ENCODE data around the gene NR6A1. TPM values are rescaled to one million over a fixed set of nuclear protein-coding genes. Genes with fewer than 3 reads are reported as not detected.

Gene NR6A1
- total RNA-seq, 2 experiments from 2014 or later, result 0.82 to 1.1 TPM

DNA sequence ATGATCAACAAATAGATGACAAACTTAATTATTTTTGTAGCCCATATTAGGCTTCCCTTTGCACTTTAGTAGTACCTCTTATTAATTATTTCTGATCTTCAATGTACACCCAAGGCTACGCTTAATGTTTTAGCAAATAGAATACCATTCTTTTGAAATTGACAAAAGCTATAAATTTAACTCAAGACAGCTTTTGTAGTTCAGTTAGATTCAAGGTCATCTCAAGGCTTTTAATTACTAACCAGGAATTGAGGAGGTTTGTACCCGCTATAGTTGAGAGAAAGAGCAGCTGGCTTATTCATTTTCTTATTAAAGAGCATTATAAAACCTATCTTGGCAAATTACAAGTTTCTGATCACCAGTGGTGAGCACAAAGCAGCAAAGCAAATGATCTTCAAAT, 15.1 kb downstream of the NR6A1 start:
- CTCF ChIA-PET, result interaction anchor here (0.8 kb wide), 1 partner anchor 1332 kb away, joined by 3 read pairs; no protein-coding TSS in a partner anchor
- Mint-ChIP-seq H3K27me3 (peaks cover 43% of the 10 kb centered on the region), H3K4me3 (no peak overlapping the region), H3K36me3 (ENCODE audit: low read depth) (no peaks in the 10 kb centered on the region), H3K27ac (no peak overlapping the region), H3K4me1 (peaks cover 16% of the 10 kb centered on the region), H3K9me3 (ENCODE audit: low read depth) (no peaks in the 10 kb centered on the region)
- ATAC-seq, result no peak
- POLR2A ChIA-PET, result no interaction called here
- intact Hi-C loops (cut with DNase I, micrococcal nuclease), result no loop called here
- no peak for DNase-seq

DNA sequence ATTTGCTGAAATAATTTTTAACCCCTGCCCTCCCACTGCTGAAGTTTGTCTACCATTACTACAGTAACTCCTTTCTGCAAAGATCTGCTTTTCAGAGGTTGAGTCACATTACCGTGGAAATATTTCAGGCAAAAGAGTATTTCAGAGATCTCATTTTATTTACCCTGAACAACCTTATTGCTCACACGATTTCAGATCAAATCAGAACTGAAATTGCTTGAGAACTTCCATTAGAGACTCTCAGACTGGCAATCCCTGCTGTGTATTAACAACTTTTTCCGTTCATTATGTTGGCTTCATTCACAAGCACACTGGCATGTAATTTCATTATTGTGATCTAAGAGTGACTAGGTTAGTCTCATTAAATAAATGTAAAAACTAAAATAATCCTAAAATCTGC, 16.1 kb downstream of the NR6A1 start:
- no peak for DNase-seq
- ATAC-seq, result peak; percentile 90
- no peak overlapping the region for H3K4me3 Mint-ChIP-seq
- ChIA-PET POLR2A (no interaction called here), CTCF (interaction anchor here (0.7 kb wide), 1 partner anchor 10 kb away, joined by 3 read pairs; no protein-coding TSS in a partner anchor)
- H3K27ac Mint-ChIP-seq, result peak overlapping the region; percentile 4
- peaks cover 16% of the 10 kb centered on the region for H3K4me1 Mint-ChIP-seq
- no peaks in the 10 kb centered on the region for H3K36me3 Mint-ChIP-seq (ENCODE audit: low read depth)
- H3K27me3 Mint-ChIP-seq, result peaks cover 46% of the 10 kb centered on the region
- intact Hi-C loops (cut with DNase I, micrococcal nuclease), result loop anchor here in 1 of 2 experiments (2.0 kb wide), 1 partner anchor 42 kb away; no protein-coding TSS in a partner anchor
- no peaks in the 10 kb centered on the region for H3K9me3 Mint-ChIP-seq (ENCODE audit: low read depth)

GRCh38 chr9:124754289-124754688, 16.8 kb downstream of the NR6A1 start:
- ATAC-seq, result no peak
- Mint-ChIP-seq H3K36me3 (ENCODE audit: low read depth) (no peaks in the 10 kb centered on the region), H3K27ac (no peak overlapping the region), H3K27me3 (peaks cover 48% of the 10 kb centered on the region), H3K4me3 (no peak overlapping the region), H3K4me1 (peaks cover 16% of the 10 kb centered on the region), H3K9me3 (ENCODE audit: low read depth) (no peaks in the 10 kb centered on the region)
- intact Hi-C loops (cut with DNase I, micrococcal nuclease), result loop anchor here (2.0 to 5.0 kb wide), 2 partner anchors 41 to 137 kb away; no protein-coding TSS in a partner anchor
- no peak for DNase-seq
- ChIA-PET POLR2A (no interaction called here), CTCF (interaction anchor here (0.7 kb wide), 1 partner anchor 453 kb away, joined by 3 read pairs; no protein-coding TSS in a partner anchor)

GRCh38 chr9:124752967-124753366, 18.1 kb downstream of the NR6A1 start:
- H3K27ac Mint-ChIP-seq, result no peak overlapping the region
- DNase-seq (no peak), ATAC-seq (no peak)
- peaks cover 45% of the 10 kb centered on the region for H3K27me3 Mint-ChIP-seq
- ChIA-PET CTCF (interaction anchor here (0.6 to 2.1 kb wide), 7 partner anchors 10 to 548 kb away, joined by 3 to 6 read pairs (median 3); no protein-coding TSS in a partner anchor), POLR2A (no interaction called here)
- no peaks in the 10 kb centered on the region for H3K36me3 Mint-ChIP-seq (ENCODE audit: low read depth)
- peaks cover 13% of the 10 kb centered on the region for H3K4me1 Mint-ChIP-seq
- no peaks in the 10 kb centered on the region for H3K9me3 Mint-ChIP-seq (ENCODE audit: low read depth)
- intact Hi-C loops (cut with DNase I, micrococcal nuclease), result loop anchor here (5.0 kb wide), 1 partner anchor 136 kb away; no protein-coding TSS in a partner anchor
- no peak overlapping the region for H3K4me3 Mint-ChIP-seq

DNA sequence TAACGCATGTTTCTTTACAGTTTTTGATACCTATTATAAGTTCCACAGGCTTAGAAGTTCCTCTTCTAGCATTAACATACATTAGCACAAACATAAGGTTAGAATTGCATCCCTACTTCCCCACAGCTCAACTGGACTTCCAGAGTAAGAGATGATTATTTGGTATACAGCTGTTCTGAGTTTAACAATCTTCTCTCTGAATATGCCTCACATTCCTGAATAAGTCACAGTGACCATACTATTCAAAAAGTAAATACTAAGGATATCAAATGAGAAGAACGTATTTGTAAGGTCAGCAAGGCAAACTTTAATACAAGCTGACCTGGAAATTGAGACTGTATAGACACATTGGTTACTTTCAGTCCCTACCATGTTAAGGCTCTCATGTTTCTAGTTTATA, 21.3 kb downstream of the NR6A1 start:
- no peak for ATAC-seq
- Mint-ChIP-seq H3K4me3 (no peak overlapping the region), H3K27me3 (peaks cover 28% of the 10 kb centered on the region), H3K36me3 (ENCODE audit: low read depth) (no peaks in the 10 kb centered on the region), H3K9me3 (ENCODE audit: low read depth) (no peaks in the 10 kb centered on the region), H3K27ac (no peak overlapping the region), H3K4me1 (peaks cover 6% of the 10 kb centered on the region)
- ChIA-PET POLR2A (no interaction called here), CTCF (interaction anchor here (1.0 kb wide), 1 partner anchor 12 kb away, joined by 3 read pairs; no protein-coding TSS in a partner anchor)
- intact Hi-C loops (cut with DNase I, micrococcal nuclease), result loop anchor here (5.0 kb wide), 1 partner anchor 132 kb away; no protein-coding TSS in a partner anchor
- DNase-seq, result no peak

DNA sequence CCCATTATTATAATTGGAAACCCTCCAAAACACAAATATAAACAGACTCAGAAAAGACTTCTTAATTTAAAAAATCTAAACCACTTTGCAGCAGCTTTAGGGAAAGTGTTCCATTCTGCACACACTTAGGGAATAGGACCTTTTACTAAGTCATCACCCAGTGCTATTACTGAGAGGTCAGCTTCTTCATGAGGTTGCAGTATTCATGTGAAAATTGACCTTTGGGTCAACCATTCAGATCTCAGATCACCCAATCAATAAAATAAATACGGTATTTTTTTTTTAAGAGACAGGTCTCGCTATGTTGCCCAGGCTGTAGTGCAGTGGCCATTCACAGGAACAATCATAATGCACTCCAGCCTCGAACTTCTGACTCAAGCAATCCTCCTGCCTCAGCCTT, 21.8 kb downstream of the NR6A1 start:
- Mint-ChIP-seq H3K27me3 (peaks cover 25% of the 10 kb centered on the region), H3K4me3 (no peak overlapping the region), H3K9me3 (ENCODE audit: low read depth) (no peaks in the 10 kb centered on the region), H3K36me3 (ENCODE audit: low read depth) (no peaks in the 10 kb centered on the region), H3K27ac (no peak overlapping the region), H3K4me1 (peaks cover 1% of the 10 kb centered on the region)
- intact Hi-C loops (cut with DNase I, micrococcal nuclease), result no loop called here
- POLR2A ChIA-PET, result no interaction called here
- CTCF ChIA-PET, result interaction anchor here (0.7 to 1.0 kb wide), 2 partner anchors 12 to 1627 kb away, joined by 3 read pairs; no protein-coding TSS in a partner anchor
- ATAC-seq (no peak), DNase-seq (no peak)

DNA sequence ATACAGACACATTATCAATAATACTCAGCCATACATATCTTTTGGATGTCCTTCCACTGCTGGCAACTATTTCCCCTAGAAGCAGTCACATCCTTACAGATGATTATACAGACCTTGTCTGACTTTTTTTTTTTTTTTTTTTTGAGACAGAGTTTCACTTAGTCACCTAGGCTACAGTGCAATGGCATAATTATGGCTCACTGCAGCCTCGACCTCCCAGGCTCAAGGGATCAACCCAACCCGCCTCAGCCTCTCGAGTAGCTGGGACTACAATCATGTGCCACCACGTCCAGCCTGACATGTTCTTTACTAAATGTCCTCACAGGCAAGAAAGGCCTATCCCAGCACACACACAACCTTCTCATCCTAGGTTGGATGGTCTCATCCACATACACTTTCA, 24.0 kb downstream of the NR6A1 start:
- H3K36me3 Mint-ChIP-seq (ENCODE audit: low read depth), result no peaks in the 10 kb centered on the region
- intact Hi-C loops (cut with DNase I, micrococcal nuclease), result no loop called here
- H3K4me3 Mint-ChIP-seq, result no peak overlapping the region
- ATAC-seq (peak; percentile 36), DNase-seq (peak; percentile 7)
- H3K9me3 Mint-ChIP-seq (ENCODE audit: low read depth), result no peaks in the 10 kb centered on the region
- ChIA-PET CTCF (interaction anchor here (0.8 to 1.2 kb wide), 2 partner anchors 17 to 24 kb away, joined by 3 to 5 read pairs; partner anchors contain the start of gene NR6A1), POLR2A (no interaction called here)
- no peak overlapping the region for H3K27ac Mint-ChIP-seq
- peaks cover 15% of the 10 kb centered on the region for H3K27me3 Mint-ChIP-seq
- peaks cover 6% of the 10 kb centered on the region for H3K4me1 Mint-ChIP-seq

GRCh38 chr9:124743686-124744348, 27.3 kb downstream of the NR6A1 start:
- Mint-ChIP-seq H3K27me3 (peaks cover 6% of the 10 kb centered on the region), H3K4me3 (no peak overlapping the region), H3K4me1 (peaks cover 6% of the 10 kb centered on the region), H3K9me3 (ENCODE audit: low read depth) (no peaks in the 10 kb centered on the region), H3K27ac (no peak overlapping the region), H3K36me3 (ENCODE audit: low read depth) (no peaks in the 10 kb centered on the region)
- ChIA-PET POLR2A (no interaction called here), CTCF (interaction anchor here (0.7 to 1.8 kb wide), 12 partner anchors 9 to 126 kb away, joined by 3 to 7 read pairs (median 4); partner anchors contain the start of gene NR6A1)
- intact Hi-C loops (cut with DNase I, micrococcal nuclease), result no loop called here
- ATAC-seq (no peak), DNase-seq (no peak)

DNA sequence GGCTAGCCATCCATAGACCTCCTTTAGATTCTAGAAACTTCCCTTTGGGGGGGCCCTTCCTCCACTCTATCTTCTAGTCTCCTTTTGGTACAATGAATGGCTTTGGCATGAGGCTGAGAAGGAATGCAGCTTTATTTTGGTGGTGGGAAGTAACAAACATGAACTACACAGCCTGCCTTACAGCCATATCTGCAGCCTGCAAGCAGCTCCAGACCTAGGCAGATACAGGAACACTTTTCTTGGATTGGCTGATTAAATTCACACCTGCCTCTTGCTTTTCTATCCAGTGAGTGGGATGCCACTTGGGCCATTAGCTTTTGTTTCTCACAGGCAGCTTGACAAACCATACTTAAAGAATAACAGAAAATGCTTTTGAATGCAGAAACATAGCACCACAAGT, 28.2 kb downstream of the NR6A1 start:
- H3K4me1 Mint-ChIP-seq, result peaks cover 6% of the 10 kb centered on the region
- CTCF ChIA-PET, result interaction anchor here (0.7 to 1.8 kb wide), 11 partner anchors 8 to 125 kb away, joined by 3 to 7 read pairs (median 3); partner anchors contain the start of genes NR6A1 and WDR38
- no peak overlapping the region for H3K27ac Mint-ChIP-seq
- H3K9me3 Mint-ChIP-seq (ENCODE audit: low read depth), result no peaks in the 10 kb centered on the region
- H3K4me3 Mint-ChIP-seq, result no peak overlapping the region
- H3K27me3 Mint-ChIP-seq, result peaks cover 6% of the 10 kb centered on the region
- DNase-seq, result no peak
- intact Hi-C loops (cut with DNase I, micrococcal nuclease), result no loop called here
- H3K36me3 Mint-ChIP-seq (ENCODE audit: low read depth), result no peaks in the 10 kb centered on the region
- POLR2A ChIA-PET, result interaction anchor here (0.6 kb wide), 1 partner anchor 31 kb away, joined by 3 read pairs; no protein-coding TSS in a partner anchor
- ATAC-seq, result no peak

- ChIA-PET CTCF (no interaction called here), POLR2A (no interaction called here)
- intact Hi-C loops (cut with DNase I, micrococcal nuclease), result no loop called here
- DNase-seq, result no peak
- Mint-ChIP-seq H3K9me3 (ENCODE audit: low read depth) (no peaks in the 10 kb centered on the region), H3K36me3 (ENCODE audit: low read depth) (no peaks in the 10 kb centered on the region), H3K27me3 (peaks cover 3% of the 10 kb centered on the region), H3K27ac (no peak overlapping the region), H3K4me3 (no peak overlapping the region), H3K4me1 (peaks cover 6% of the 10 kb centered on the region)
- ATAC-seq, result no peak
Observed at GRCh38 chr9:124741662-124742061, 29.4 kb downstream of the NR6A1 start.

DNA sequence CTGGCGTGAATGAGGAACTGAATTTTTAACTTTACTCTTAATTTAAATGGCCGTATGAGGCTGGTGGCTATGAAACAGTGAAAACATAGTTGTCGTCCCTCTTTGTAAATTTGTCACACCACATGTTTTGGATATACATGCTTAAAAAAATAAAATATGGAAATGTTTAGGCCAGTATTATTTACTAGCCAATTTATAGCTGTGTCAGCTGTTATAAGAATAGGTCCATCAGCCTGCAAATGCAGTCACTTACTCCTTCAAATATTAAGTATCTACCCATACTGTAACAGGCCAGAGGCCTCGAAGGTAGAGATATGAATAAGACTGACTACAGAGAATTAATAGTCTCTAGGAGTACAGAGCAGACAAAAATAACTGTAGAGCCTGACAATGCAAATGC, 30.0 kb downstream of the NR6A1 start:
- CTCF ChIA-PET, result interaction anchor here (0.6 kb wide), 1 partner anchor 28 kb away, joined by 3 read pairs; no protein-coding TSS in a partner anchor
- POLR2A ChIA-PET, result no interaction called here
- intact Hi-C loops (cut with DNase I, micrococcal nuclease), result no loop called here
- no peak overlapping the region for H3K4me3 Mint-ChIP-seq
- H3K9me3 Mint-ChIP-seq (ENCODE audit: low read depth), result no peaks in the 10 kb centered on the region
- DNase-seq, result no peak
- no peaks in the 10 kb centered on the region for H3K36me3 Mint-ChIP-seq (ENCODE audit: low read depth)
- peaks cover 3% of the 10 kb centered on the region for H3K27me3 Mint-ChIP-seq
- ATAC-seq, result no peak
- peaks cover 6% of the 10 kb centered on the region for H3K4me1 Mint-ChIP-seq
- H3K27ac Mint-ChIP-seq, result no peak overlapping the region

DNA sequence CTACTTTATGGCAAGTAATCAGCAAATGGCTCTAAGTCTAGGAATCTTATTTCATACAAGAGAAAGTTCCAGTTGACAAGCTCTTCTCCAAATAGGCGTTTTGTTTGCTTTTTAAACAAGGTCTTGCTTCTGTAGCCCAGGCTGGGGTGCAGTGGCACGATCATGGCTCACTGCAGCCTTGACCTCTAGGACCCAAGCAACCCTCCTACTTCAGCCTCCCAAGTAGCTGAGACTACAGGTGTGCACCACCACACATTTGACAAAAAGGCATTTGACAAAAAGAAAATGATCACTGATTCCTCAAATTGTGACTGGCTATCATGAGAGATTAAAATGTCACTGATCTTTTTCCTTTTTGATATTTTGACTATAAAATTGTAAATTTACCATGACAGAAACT, 31.8 kb downstream of the NR6A1 start:
- Mint-ChIP-seq H3K4me1 (peaks cover 21% of the 10 kb centered on the region), H3K27ac (no peak overlapping the region), H3K36me3 (ENCODE audit: low read depth) (no peaks in the 10 kb centered on the region), H3K27me3 (peaks cover 5% of the 10 kb centered on the region), H3K4me3 (no peak overlapping the region), H3K9me3 (ENCODE audit: low read depth) (no peaks in the 10 kb centered on the region)
- ChIA-PET POLR2A (interaction anchor here (0.7 kb wide), 1 partner anchor 80 kb away, joined by 11 read pairs; no protein-coding TSS in a partner anchor), CTCF (interaction anchor here (1.0 kb wide), 1 partner anchor 35 kb away, joined by 3 read pairs; no protein-coding TSS in a partner anchor)
- DNase-seq (no peak), ATAC-seq (no peak)
- intact Hi-C loops (cut with DNase I, micrococcal nuclease), result no loop called here

Data from activated CD4-positive, alpha-beta T cell treated with anti-CD3 and anti-CD28 coated beads for 36 hours (primary cell).